ENCODE measurements around the gene OSBPL9. TPM values are rescaled to one million over a fixed set of nuclear protein-coding genes. Genes with fewer than 3 reads are reported as not detected.

The OSBPL9 gene
- total and polyA plus RNA-seq, 9 of the 15 experiments (the other 6 are each of a cell fraction or from before 2014, with no cell fraction given), result 43.9 to 217 (median 170) TPM

DNA sequence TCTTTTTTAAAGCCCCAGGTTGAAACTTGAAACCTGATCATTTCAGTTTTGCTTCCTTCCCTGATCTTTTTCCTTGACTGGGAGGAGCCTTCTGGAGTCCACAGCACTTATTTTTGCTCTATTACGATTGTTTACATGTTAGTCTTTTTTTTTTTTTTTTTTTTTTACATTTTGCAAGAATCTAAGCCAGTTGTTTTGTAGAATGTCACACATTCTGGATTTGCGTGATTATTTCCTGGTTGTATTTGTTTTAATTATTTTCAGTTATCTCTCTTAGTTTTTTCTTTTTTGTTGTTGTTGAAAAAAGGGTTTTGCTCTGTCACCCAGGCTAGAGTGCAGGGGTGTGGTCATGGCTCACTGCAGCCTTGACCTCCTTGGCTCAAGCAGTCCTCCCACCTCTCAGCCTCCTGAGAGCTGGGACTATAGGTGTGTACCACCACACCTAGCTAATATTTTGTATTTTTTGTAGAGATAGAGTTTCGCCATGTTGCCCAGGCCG, 32.8 kb downstream of the OSBPL9 start (continued):
- TF ChIP-seq HNRNPH1 (optimal IDR thresholded peaks at IDR 0.05; ENCODE audit: low read depth, low read length) (no peak), ATF1 (CRISPR knock-in tag; IDR thresholded peaks at IDR 0.05) (no peak), ATF1 (tag; IDR thresholded peaks at IDR 0.05) (no peak; the same call in 1 of the 2 replicates), EGR1 (conservative IDR thresholded peaks at IDR 0.05) (no peak), SAP30 (IDR thresholded peaks at IDR 0.05; ENCODE audit: borderline replicate concordance, insufficient read depth, low read depth, low read length, poor library complexity, severe bottlenecking) (no peak), COPS2 (conservative IDR thresholded peaks at IDR 0.05) (no peak), CREM (IDR thresholded peaks at IDR 0.05; ENCODE audit: low read depth) (0 out of 2 replicates have a peak, but pooled peaks have one; percentile 11), TBL1XR1 (IDR thresholded peaks at IDR 0.05; ENCODE audit: low read length in 2 of 2) (no peak), MCM2 (IDR thresholded peaks at IDR 0.05; ENCODE audit: low read depth) (no peak), ZNF507 (tag; conservative IDR thresholded peaks at IDR 0.05) (no peak), MCM7 (IDR thresholded peaks at IDR 0.05) (0 out of 4 replicates have a peak, but pooled peaks of 1 of the 2 experiments have one; percentile 11), JUNB (CRISPR knock-in tag; conservative IDR thresholded peaks at IDR 0.05) (no peak), CBX5 (IDR thresholded peaks at IDR 0.05; ENCODE audit: borderline replicate concordance, low read depth) (no peak), ZNF174 (CRISPR knock-in tag; IDR thresholded peaks at IDR 0.05) (no peak), RBM14 (IDR thresholded peaks at IDR 0.05; ENCODE audit: borderline replicate concordance, insufficient read depth, low read depth, low read length) (no peak), ARID1B (IDR thresholded peaks at IDR 0.05) (peak; percentile 61; the same call in 1 of the 2 replicates), HDAC2 (IDR thresholded peaks at IDR 0.05) (no peak; the same call in 1 of the 2 replicates)
- TF ChIP-seq, protein P1, sequence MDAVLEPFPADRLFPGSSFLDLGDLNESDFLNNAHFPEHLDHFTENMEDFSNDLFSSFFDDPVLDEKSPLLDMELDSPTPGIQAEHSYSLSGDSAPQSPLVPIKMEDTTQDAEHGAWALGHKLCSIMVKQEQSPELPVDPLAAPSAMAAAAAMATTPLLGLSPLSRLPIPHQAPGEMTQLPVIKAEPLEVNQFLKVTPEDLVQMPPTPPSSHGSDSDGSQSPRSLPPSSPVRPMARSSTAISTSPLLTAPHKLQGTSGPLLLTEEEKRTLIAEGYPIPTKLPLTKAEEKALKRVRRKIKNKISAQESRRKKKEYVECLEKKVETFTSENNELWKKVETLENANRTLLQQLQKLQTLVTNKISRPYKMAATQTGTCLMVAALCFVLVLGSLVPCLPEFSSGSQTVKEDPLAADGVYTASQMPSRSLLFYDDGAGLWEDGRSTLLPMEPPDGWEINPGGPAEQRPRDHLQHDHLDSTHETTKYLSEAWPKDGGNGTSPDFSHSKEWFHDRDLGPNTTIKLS (IDR thresholded peaks at IDR 0.05; ENCODE audit: borderline replicate concordance, low read depth), result no peak
- TF ChIP-seq, protein P2, sequence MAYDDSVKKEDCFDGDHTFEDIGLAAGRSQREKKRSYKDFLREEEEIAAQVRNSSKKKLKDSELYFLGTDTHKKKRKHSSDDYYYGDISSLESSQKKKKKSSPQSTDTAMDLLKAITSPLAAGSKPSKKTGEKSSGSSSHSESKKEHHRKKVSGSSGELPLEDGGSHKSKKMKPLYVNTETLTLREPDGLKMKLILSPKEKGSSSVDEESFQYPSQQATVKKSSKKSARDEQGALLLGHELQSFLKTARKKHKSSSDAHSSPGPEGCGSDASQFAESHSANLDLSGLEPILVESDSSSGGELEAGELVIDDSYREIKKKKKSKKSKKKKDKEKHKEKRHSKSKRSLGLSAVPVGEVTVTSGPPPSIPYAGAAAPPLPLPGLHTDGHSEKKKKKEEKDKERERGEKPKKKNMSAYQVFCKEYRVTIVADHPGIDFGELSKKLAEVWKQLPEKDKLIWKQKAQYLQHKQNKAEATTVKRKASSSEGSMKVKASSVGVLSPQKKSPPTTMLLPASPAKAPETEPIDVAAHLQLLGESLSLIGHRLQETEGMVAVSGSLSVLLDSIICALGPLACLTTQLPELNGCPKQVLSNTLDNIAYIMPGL (CRISPR knock-in tag; IDR thresholded peaks at IDR 0.05), result no peak
- TF ChIP-seq, protein P3, sequence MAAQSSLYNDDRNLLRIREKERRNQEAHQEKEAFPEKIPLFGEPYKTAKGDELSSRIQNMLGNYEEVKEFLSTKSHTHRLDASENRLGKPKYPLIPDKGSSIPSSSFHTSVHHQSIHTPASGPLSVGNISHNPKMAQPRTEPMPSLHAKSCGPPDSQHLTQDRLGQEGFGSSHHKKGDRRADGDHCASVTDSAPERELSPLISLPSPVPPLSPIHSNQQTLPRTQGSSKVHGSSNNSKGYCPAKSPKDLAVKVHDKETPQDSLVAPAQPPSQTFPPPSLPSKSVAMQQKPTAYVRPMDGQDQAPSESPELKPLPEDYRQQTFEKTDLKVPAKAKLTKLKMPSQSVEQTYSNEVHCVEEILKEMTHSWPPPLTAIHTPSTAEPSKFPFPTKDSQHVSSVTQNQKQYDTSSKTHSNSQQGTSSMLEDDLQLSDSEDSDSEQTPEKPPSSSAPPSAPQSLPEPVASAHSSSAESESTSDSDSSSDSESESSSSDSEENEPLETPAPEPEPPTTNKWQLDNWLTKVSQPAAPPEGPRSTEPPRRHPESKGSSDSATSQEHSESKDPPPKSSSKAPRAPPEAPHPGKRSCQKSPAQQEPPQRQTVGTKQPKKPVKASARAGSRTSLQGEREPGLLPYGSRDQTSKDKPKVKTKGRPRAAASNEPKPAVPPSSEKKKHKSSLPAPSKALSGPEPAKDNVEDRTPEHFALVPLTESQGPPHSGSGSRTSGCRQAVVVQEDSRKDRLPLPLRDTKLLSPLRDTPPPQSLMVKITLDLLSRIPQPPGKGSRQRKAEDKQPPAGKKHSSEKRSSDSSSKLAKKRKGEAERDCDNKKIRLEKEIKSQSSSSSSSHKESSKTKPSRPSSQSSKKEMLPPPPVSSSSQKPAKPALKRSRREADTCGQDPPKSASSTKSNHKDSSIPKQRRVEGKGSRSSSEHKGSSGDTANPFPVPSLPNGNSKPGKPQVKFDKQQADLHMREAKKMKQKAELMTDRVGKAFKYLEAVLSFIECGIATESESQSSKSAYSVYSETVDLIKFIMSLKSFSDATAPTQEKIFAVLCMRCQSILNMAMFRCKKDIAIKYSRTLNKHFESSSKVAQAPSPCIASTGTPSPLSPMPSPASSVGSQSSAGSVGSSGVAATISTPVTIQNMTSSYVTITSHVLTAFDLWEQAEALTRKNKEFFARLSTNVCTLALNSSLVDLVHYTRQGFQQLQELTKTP (IDR thresholded peaks at IDR 0.05; ENCODE audit: low read depth in 1 of 2, partially characterized antibody in 2 of 2), result peak in 1 of 2 experiments; percentile 34
- TF ChIP-seq, protein P4, sequence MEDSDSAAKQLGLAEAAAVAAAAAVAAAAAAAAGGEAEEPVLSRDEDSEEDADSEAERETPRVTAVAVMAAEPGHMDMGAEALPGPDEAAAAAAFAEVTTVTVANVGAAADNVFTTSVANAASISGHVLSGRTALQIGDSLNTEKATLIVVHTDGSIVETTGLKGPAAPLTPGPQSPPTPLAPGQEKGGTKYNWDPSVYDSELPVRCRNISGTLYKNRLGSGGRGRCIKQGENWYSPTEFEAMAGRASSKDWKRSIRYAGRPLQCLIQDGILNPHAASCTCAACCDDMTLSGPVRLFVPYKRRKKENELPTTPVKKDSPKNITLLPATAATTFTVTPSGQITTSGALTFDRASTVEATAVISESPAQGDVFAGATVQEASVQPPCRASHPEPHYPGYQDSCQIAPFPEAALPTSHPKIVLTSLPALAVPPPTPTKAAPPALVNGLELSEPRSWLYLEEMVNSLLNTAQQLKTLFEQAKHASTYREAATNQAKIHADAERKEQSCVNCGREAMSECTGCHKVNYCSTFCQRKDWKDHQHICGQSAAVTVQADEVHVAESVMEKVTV (CRISPR knock-in tag; IDR thresholded peaks at IDR 0.05), result no peak
